HEK293 (cell line): ENCODE measurements around the gene CAMK2G.

Source experiments
- KLF16 ChIP-seq: fragments of 450-650 bp; formaldehyde crosslinking; IDR thresholded peaks from 2 replicates; pipeline ENCODE4 v1.5.1; 2017; ENCODE audit warnings: missing biosample characterization, missing genetic modification characterization
- ZBTB44 ChIP-seq: fragments of 450-650 bp; IDR thresholded peaks from 2 replicates; pipeline ENCODE4 v1.5.1; 2018; ENCODE audit warnings: missing biosample characterization, mild to moderate bottlenecking, missing genetic modification characterization
- ZNF214 ChIP-seq: fragments of 450-650 bp; formaldehyde crosslinking; IDR thresholded peaks from 2 replicates; pipeline ENCODE4 v1.5.1; 2017; ENCODE audit warnings: missing biosample characterization, mild to moderate bottlenecking, missing genetic modification characterization, borderline replicate concordance
- ZNF404 ChIP-seq: fragments of 450-650 bp; formaldehyde crosslinking; IDR thresholded peaks from 2 replicates; pipeline ENCODE4 v1.5.1; 2017; ENCODE audit warnings: missing biosample characterization, missing genetic modification characterization

- TF ChIP-seq ZBTB44 (tag by site-specific recombination) (no peak), KLF16 (no peak), ZNF404 (tag by site-specific recombination) (no peak), ZNF214 (tag by site-specific recombination) (no peak)
Measured at GRCh38 chr10:73838827-73839226, 35.5 kb downstream of the CAMK2G start.
